ENCODE results near the gene ANGEL1. TPM values are rescaled to one million over a fixed set of nuclear protein-coding genes. Genes with fewer than 3 reads are reported as not detected.

ANGEL1 gene, protein sequence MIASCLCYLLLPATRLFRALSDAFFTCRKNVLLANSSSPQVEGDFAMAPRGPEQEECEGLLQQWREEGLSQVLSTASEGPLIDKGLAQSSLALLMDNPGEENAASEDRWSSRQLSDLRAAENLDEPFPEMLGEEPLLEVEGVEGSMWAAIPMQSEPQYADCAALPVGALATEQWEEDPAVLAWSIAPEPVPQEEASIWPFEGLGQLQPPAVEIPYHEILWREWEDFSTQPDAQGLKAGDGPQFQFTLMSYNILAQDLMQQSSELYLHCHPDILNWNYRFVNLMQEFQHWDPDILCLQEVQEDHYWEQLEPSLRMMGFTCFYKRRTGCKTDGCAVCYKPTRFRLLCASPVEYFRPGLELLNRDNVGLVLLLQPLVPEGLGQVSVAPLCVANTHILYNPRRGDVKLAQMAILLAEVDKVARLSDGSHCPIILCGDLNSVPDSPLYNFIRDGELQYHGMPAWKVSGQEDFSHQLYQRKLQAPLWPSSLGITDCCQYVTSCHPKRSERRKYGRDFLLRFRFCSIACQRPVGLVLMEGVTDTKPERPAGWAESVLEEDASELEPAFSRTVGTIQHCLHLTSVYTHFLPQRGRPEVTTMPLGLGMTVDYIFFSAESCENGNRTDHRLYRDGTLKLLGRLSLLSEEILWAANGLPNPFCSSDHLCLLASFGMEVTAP
- 13.4 and 15.4 TPM in 2 replicates for total RNA-seq (2014; rRNA removed; shearing (Covaris generic))
- polyA plus RNA-seq (2015; cell fraction: cytosol; rRNA removed): 18.8 and 23.8 TPM in 2 replicates
- polyA plus RNA-seq (2015; cell fraction: nucleus; rRNA removed): 55.9 and 76.7 TPM in 2 replicates

DNA sequence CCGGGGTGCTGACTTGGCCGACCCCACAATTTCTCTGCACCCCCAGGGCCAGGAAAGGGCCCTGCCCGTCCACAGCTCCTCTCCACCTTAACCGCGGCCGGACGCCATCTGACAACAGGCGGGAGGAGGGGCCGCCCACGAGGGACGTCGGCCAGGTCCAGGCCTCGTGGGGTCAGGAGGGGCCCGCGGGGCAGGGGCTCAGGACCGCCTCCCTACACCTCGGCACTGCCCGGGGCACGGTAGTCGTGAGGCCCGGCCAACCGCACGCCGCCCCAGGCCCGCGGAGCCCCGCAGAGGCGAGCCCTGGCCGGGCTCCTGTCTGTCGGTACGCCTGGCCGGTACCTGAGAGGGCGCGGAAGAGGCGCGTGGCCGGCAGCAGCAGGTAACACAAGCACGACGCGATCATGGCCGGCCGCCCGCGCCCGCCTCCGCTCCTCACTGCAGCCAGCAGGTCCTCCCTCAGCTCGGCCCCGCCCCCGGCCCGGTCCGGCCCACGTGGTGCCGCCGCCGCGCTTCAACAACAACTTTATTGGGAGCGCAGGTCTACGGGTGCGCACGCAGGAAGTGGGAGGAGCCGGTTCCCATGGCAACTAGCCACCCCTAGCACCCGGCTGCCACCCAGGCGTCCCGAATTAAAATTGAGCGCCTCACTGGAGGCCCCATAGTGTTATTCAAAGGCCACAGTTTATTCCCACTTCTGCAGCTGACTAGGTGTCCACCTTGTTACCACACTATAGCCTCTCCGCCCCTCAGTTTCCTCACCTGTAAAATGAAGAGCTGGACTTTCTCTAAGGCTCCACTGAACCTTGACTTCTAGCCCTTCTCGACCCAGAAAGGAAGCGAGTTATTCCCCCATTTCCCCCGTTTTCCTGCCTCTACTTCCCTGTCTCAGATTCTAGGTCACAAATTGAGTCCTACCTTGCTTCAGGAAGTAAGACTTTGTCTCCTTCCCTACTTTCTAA is at the start of gene ANGEL1:
ANGEL1 (minus strand) TSS at position 461 of the 962 bp plus-strand sequence; CDS start at position 406, 55 bp downstream.
- peak; percentile 91 for DNase-seq (ENCODE audit: low read depth, low spot score)
- in situ Hi-C loops (cut with HindIII; ENCODE audit: low pct_unique_long_range_greater_than_20kb, low sequenced_read_pairs): no loop called here

DNA sequence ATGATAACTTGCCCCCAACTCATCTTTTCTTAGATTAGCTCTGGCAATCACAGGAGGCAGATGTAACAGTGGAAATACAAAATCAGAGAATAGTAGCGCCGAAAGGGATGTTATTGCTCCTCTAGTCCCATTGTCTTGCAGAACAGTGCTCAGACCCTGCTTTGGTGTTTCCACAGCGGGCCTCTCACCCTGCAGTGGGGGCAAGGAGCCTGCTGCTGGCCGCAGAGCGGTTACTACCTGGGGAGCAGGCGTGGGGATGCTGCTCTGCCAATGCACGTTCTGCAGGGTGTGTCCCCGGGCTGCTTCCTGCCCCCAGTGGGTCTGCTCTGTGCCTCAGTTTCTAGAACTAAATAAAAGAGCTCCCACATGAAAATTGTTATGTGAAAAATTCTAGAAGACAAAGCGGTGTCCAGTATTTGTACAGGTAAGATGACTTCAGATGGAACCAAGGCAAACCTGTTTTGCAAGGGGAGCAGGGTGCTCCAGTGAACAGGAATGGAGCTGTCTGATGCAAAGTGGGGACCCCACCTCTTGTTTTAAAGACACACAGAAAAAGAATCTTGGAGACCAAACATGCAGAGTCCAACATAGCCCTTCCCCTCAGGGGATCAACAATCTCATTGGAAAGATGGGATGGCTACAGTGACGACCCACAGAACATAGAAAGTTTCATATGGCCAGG is 49.0 kb upstream of the ANGEL1 start:
- in situ Hi-C loops (cut with HindIII; ENCODE audit: low pct_unique_long_range_greater_than_20kb, low sequenced_read_pairs): no loop called here
- no peak for DNase-seq (ENCODE audit: low read depth, low spot score)

DNA sequence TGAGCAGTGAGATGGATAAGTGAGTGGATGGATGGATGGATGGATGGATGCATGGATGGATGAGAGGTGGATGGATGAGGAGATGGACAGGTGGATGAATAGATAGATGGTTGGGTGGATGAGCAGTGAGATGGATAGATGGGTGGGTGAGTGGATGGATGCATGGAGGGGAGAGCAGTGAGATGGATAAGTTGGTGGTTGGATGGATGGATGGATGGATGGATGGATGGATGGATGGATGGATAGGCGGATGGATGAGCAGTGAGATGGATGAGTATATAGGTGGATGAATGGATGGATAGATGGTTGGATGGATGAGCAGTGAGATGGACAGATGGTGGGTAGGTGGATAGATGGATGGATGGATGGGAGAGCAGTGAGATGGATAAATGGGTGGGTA is 44.1 kb upstream of the ANGEL1 start:
- DNase-seq (ENCODE audit: low read depth, low spot score): no peak
- in situ Hi-C loops (cut with HindIII; ENCODE audit: low pct_unique_long_range_greater_than_20kb, low sequenced_read_pairs): no loop called here

DNA sequence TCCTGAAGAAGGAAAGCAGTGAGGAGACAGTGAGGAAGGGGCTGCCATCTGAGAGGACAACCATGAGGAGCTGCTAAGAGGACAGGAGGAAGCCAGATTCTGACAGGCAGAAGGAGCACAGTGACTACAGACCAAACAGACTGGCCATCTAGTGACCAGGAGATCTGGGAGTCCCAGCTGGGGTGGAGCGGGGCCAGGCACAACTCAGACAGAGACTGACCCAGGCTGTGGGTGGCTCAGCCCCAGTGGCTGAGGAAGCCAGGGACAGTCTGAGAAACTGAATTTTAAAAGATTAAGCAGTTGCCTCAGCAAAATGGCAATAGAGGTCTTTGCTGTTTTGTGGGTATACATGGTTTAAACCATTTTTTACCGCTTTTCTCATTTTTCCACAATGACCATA is 42.4 kb upstream of the ANGEL1 start:
- in situ Hi-C loops (cut with HindIII; ENCODE audit: low pct_unique_long_range_greater_than_20kb, low sequenced_read_pairs): no loop called here
- DNase-seq (ENCODE audit: low read depth, low spot score): no peak

DNA sequence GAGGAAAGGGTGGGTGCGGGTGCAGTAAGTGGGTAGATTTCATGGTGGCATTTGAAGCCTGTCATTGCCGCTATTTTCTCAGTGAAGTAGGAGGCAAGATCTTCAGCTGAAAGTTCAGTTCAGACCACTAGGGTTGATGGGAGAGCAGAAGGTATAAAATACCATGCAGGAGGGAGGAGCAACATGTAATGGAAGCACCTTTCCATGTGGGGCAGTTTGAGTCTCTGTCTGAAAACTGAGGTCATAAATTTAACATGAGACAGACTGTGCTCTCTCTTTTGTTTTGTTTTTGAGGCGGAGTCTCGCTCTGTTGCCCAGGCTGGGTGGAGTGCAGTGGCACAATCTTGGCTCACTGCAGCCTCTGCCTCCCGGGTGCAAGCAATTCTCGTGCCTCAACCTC is 36.2 kb upstream of the ANGEL1 start:
- peak; percentile 31 for DNase-seq (ENCODE audit: low read depth, low spot score)
- in situ Hi-C loops (cut with HindIII; ENCODE audit: low pct_unique_long_range_greater_than_20kb, low sequenced_read_pairs): no loop called here

DNA sequence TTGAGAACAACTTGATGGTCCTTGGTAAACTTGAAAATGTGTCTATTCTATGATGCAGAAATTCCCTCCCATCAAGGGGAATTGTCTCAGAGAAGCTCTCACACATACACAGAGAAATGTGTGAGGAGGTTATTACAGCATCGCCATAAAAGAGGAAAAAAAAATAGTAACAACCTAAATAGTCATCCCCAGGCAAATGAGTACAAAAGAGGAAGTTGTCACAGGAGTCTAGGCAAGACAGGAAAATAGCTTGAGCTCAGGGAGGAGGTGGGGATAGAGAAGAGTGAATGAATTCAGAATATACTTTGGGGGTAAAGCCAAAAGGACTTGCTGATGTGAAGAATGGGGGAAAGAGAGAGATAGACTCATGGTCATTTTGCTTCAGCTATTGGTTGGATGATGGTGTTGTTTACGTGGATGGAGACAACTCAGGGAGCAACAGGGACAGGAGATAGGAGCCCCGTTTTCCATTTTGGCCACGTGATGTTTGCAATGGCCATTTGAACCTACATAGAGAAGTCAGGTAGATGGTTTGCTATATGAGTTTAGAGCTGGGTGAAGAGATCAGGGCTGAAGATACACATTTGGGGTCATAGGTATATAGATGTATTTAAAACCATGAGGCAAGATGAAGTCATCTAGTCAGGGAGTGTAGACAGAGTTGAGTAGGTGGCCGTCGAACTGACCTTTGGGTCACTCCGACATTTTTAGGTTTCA is 33.8 kb upstream of the ANGEL1 start:
- in situ Hi-C loops (cut with HindIII; ENCODE audit: low pct_unique_long_range_greater_than_20kb, low sequenced_read_pairs): no loop called here
- no peak for DNase-seq (ENCODE audit: low read depth, low spot score)

DNA sequence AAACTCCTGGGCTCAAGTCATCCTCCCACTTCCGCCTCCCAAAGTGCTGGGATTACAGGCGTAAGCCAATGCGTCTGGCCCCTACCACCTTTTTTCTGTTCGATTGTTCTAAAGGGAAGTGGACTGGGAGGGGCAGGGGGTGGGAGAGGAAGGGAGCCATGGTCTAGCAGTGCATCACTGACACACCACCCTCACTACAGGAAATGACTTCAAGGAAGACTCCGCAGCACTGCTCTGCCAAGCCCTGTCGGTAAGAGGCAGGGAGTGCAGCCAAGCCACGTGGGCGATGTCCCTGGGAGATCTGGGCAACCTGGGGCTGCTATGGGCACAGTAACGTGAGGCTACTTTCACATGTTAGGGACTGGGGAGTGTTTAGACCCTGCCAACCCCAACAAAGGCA is 31.5 kb upstream of the ANGEL1 start:
- in situ Hi-C loops (cut with HindIII; ENCODE audit: low pct_unique_long_range_greater_than_20kb, low sequenced_read_pairs): no loop called here
- DNase-seq (ENCODE audit: low read depth, low spot score): peak; percentile 62

DNA sequence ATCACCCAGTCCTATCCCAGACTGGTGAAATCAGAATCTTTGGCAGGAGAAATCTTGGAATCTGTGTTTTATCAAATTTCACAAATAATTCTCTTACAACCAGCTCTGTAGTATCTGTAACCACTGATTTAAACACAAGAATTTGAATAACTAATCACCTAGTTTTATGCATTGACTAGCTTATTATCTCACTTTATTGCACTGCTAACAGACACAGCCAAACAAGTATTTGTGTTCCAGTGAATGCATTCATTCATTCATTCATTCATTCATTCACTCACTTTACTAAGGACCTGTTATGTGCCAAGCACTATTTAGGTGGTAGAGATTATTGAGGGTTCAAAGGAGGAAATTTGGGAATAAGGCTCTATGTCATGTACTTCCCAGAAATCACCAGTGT is 29.7 kb upstream of the ANGEL1 start:
- in situ Hi-C loops (cut with HindIII; ENCODE audit: low pct_unique_long_range_greater_than_20kb, low sequenced_read_pairs): no loop called here
- DNase-seq (ENCODE audit: low read depth, low spot score): no peak

DNA sequence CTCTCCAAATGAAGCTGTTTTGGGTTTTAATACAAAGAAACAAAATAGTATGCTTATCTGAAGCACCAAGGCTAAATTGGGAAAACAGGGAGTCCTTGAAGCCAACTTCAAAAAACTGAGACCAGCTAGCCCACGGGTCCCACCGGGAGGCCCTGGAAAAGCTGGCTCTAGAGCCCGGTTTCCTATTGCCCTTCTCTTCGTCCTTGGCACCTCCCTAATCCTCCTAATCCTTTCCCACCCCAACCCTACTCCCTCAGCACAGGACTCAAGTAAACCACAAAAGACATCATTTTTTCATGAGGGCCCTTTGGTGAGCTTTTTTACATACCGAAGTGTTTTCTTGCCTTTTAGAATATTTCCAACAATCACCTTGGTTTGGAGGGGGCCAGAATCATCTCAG is 24.8 kb upstream of the ANGEL1 start:
- no peak for DNase-seq (ENCODE audit: low read depth, low spot score)
- in situ Hi-C loops (cut with HindIII; ENCODE audit: low pct_unique_long_range_greater_than_20kb, low sequenced_read_pairs): no loop called here

DNA sequence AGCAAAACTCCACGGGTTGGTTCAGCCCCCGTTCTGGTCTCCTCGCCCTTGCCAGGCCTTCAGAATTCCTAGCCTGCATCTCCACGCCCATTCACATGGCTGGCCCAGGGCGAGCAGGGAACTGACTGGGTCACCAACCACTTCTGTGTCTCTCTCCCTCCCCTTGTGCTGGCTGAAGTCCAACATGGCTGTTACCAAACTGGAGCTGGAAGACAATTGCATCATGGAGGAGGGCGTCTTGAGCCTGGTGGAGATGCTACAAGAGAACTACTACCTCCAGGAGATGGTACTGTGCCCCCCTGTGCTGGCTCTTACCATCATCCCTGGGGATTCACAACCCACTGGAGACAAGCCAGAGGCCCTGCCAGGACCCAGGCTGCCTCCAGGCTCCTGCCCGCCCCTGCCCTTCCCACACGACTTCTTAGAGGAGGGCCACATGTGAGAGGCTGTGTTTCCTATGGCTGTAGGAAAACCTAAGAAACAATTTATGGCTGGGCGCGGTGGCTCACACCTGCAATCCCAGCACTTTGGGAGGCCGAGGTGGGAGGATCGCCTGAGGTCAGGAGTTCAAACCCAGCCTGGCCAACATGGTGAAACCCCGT is 23.4 kb upstream of the ANGEL1 start:
- in situ Hi-C loops (cut with HindIII; ENCODE audit: low pct_unique_long_range_greater_than_20kb, low sequenced_read_pairs): no loop called here
- DNase-seq (ENCODE audit: low read depth, low spot score): no peak

DNA sequence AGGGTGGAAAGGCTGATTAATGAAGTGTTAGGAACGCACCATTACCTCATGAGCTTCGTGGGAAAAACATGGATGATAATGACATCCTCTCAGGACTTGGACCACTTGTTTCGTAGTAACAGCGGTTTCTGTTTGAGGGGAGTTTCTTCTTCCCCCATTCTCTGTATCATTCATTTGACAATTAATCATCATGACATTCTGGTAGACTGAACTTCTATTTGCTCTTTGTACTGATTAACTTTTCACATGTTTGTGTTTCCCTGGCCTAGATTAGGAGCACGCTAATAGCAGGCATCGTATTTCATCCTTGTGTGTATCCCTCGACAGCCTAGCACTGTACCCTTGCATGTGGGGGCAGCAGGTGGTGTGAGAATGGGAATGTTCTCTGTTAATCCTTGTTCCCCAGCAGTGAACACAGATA is 21.6 kb upstream of the ANGEL1 start:
- no peak for DNase-seq (ENCODE audit: low read depth, low spot score)
- in situ Hi-C loops (cut with HindIII; ENCODE audit: low pct_unique_long_range_greater_than_20kb, low sequenced_read_pairs): no loop called here

DNA sequence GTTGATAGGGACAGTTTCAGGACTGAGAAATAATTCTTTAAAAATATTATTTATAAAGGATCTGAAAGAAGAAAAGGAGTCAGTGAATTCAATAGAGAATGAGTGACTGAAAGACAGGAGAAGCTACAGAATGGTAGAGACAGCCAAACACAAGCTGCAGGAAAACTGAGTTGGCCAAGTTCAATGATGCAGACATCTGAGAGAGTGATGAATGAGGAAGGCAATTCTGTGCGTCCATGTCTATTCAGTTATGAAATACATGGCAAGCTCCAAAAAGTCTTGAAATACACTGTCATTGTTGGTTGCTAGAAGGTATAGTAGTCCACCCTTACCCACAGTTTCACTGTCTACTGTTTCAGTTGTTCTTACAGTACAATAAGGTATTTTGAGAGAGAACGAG is 20.3 kb upstream of the ANGEL1 start:
- in situ Hi-C loops (cut with HindIII; ENCODE audit: low pct_unique_long_range_greater_than_20kb, low sequenced_read_pairs): no loop called here
- DNase-seq (ENCODE audit: low read depth, low spot score): no peak

DNA sequence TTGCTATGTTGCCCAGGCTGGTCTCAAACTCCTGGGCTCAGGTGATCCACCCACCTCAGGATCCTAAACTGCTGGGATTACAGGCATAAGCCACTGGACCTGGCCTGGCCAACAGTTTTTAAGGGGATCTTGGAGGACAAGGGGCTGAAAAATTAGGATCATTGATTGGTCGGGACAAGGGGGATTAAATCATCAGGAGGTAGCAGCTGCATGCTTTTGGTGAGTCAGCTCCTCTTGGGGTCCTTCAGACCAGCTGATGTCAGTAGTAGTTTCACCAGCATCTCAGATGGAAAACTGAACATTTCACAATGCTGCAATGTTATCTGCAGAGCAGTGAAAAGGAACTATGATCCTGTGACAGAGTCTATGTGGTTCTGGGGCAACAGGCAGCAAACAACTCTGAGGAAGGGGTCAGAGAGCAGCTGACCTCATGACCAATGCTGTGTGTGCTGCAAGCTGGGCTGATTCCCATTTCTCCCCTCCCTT is 19.9 kb upstream of the ANGEL1 start:
- in situ Hi-C loops (cut with HindIII; ENCODE audit: low pct_unique_long_range_greater_than_20kb, low sequenced_read_pairs): no loop called here
- DNase-seq (ENCODE audit: low read depth, low spot score): no peak

DNA sequence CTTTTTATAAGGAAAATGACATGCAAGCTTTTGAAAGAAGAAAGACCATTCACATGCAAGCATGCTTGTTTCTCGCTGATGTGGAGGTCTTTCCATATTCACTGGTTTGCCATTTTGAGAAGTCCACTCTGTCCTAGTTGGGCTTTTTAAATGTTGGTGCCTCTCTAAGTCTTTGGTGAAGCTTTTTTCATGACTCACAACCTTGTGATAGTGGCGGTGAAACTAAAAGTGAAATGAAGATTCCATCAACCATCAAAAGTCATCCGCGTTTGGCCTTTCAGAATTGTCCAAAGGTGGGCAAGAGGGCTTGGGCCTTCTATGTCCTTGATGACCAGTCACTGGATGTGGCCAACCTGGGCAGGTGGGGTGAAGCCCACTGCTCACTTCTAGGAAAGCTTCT is 17.9 kb upstream of the ANGEL1 start:
- in situ Hi-C loops (cut with HindIII; ENCODE audit: low pct_unique_long_range_greater_than_20kb, low sequenced_read_pairs): no loop called here
- DNase-seq (ENCODE audit: low read depth, low spot score): no peak

DNA sequence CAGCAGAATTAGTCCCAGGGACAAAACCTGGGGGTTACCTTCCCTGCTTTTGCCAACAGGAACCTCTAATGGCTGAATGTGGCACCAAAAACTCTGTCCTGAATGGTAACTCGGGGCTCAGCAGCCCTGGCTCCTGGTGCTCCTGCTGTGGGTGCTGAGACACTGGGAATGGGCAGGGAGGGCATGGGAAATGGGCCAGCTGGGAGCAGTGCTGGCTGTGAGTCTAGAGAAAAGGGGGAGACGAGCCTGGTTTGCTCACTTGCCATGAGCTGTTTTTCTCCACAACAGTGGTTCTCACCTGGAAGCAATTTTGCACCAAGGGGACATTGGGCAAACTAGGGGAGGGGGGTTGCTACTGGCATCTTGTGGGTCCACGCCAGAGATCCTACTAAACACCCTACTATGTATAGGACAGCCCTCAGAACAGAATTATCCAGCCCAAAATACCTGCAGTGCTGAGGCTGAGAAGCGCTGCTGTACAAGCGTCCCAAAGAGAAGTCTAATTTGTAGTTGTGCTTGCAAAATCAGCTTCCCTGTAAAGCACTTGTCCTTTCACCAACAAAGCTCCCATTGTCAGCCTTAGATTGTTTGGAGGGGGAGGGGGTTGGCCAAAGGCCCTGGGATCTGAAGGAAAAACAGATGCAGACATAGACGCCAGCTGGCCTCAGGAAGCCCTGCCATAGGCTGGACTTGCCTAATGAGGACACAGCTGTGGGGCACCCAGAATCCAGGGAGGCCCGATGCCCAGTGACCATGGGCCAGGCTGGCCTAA is 17.2 kb upstream of the ANGEL1 start:
- DNase-seq (ENCODE audit: low read depth, low spot score): peak; percentile 81
- in situ Hi-C loops (cut with HindIII; ENCODE audit: low pct_unique_long_range_greater_than_20kb, low sequenced_read_pairs): no loop called here

DNA sequence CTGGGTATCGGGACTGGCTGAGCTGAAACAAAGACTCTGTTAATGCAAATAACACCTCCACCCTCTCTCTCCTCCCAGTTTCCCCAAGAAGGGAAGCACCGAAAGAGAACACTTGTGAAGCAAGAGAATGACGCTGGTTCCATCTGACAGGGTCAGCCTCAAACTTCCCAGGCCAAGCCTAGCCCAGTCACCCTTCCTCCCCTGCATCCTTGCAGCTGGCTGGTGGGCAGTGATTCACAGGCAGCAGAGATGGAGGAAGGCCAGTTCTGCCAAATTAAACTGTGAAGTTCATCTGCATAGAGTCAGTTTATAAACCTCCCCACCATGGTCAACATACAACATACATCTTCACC is 16.3 kb upstream of the ANGEL1 start:
- no peak for DNase-seq (ENCODE audit: low read depth, low spot score)
- in situ Hi-C loops (cut with HindIII; ENCODE audit: low pct_unique_long_range_greater_than_20kb, low sequenced_read_pairs): no loop called here

Data from SK-MEL-5 (cell line).